GM19467 (cell line): ENCODE results near the gene TGFBR2.
A peak's percentile ranks its signal among the peaks of the same experiment; 100 is the strongest.

Experiments used
- ATAC-seq: cut with Tn5 transposase; IDR thresholded peaks from one replicate; pipeline ENCODE4 v1.9.1; 2021; ENCODE audit warnings: mild to moderate bottlenecking, moderate library complexity; ENCODE audit not compliant: unreplicated experiment

TGFBR2 gene

DNA sequence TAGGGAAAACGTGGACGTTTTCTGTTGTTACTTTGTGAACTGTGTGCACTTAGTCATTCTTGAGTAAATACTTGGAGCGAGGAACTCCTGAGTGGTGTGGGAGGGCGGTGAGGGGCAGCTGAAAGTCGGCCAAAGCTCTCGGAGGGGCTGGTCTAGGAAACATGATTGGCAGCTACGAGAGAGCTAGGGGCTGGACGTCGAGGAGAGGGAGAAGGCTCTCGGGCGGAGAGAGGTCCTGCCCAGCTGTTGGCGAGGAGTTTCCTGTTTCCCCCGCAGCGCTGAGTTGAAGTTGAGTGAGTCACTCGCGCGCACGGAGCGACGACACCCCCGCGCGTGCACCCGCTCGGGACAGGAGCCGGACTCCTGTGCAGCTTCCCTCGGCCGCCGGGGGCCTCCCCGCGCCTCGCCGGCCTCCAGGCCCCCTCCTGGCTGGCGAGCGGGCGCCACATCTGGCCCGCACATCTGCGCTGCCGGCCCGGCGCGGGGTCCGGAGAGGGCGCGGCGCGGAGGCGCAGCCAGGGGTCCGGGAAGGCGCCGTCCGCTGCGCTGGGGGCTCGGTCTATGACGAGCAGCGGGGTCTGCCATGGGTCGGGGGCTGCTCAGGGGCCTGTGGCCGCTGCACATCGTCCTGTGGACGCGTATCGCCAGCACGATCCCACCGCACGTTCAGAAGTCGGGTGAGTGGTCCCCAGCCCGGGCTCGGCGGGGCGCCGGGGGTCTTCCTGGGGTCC is at the start of gene TGFBR2:
Gene TGFBR2 (plus strand): TSS at position 301 of the 731 bp plus-strand sequence. CDS start 283 bp downstream, at position 584.
- peak; percentile 79 for ATAC-seq

DNA sequence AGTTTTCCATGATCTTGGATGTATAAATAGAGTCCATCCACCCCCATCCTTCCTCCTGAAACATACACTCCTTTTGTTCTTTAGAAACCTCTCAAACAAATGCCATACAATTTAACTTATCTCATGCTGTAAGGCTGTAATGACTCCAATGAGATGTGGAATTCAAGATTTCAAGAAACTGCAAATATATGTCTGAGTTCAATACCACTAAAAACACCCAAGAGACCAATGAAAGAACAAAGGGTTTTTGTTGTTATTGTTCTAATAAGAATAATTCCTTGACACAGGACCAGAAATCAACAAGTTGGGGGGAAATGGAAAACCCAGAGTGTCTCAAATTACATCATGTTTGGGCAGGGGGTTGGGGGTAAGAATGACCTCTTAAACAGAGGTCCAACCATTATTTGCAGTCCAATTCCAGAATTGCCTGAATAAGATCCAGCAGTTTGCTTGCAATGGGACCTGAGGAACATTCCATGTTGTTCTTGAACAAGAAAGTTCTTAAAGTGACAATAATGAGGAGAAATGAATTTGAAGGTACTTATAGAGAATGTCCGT is 48.6 kb upstream of the TGFBR2 start:
- no peak for ATAC-seq

DNA sequence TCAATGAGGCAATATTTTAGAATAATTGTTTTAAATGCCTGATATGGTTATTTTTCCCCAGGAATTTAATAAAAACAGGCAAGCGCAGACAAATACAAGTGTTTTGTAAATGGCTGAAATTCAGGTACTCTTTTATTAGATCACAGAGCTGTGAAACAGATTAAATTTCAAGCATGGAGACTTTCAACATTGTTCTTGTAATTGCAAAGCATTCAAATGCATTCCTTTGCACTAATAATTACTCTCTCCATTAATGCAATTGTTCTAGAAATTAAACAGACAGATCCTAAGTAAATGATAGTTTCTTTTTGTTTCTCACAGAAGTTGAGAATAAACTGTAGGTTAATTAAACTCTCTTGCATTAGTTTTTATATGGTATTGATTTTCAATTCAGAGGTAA is 42.4 kb upstream of the TGFBR2 start:
- ATAC-seq, result no peak

DNA sequence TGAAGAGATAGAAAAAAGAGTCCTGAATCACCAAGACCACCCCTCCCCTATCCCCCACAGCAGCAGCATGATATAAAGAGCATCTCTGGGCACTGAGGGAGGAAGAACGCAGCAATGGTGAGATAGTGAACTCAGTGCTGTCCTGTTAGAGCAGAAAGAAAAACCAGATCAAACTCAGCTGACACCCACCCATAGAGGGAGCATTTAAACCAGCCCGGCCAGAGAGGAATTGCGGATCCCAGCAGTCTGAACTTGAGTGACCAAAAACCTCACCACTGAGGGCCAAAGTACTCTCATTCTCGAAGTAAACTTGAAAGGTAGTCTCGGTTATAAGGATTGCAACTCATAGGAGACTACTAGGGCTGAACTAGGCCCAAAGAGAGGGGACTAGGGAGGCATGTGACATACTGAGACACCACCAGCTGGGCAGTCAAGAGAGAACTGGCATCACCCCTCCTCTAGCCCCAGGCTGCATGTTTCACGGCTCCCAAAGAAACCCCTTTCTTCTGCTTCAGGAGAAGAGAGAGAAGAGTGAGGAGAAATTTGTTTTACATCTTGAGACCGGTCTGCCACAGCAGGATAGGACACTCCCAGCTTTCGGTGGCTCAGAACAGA is 39.2 kb upstream of the TGFBR2 start:
- ATAC-seq, result no peak

DNA sequence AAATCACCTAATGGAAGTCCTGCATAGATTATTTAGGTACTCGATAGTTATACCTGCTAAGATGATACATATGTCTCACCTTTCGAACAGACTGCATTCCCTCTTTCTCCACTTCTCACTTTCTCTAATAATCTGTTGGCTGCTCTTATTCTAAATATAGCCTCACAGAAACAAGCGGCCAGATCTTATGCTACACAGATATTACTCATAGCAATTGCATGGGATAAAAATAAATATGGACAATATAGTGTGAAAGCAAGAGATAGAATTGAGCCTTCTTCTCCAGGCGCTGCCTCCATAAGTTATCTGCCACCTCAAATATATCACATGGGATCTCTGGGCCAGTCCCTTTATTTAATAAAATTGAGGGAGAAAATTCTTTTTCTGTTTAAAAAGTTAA is 29.5 kb upstream of the TGFBR2 start:
- no peak for ATAC-seq

DNA sequence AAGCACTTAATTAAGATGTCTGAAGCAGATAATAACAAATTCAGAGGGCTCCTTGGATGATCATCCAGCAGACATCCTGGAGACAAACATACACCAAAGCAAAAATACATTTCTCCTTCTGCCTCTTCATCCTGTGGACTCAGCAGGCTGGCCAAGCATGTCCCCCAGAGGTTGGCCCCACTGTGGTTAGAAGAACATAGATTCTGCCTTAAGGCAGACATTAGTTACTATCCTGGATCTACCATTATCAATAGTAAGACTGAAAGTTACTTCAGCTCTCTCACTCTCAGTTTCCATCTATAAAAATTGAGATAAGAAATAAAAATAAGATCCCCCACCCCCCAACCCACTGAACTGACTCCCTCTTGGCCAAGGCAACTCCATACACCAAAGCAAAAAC is 28.6 kb upstream of the TGFBR2 start:
- ATAC-seq, result no peak

DNA sequence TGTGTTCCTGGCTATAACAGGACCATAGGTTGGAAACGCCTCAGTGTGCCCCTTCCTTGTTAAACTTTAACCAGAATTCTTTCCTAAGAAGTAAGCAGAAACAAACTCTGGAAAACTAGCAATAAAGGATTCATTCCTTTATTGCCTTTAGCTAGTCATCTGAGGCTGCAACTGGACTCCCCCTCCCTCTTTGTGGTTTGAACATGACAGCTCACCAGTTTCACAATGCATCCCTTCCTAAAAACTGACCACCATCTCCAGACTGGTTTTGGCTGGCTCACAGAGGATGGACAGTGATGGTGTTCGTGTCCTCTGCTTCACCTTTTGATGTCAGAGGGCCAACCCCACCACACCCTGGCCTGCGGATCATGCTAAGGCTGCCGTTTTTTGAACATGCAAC is 27.9 kb upstream of the TGFBR2 start:
- no peak for ATAC-seq

DNA sequence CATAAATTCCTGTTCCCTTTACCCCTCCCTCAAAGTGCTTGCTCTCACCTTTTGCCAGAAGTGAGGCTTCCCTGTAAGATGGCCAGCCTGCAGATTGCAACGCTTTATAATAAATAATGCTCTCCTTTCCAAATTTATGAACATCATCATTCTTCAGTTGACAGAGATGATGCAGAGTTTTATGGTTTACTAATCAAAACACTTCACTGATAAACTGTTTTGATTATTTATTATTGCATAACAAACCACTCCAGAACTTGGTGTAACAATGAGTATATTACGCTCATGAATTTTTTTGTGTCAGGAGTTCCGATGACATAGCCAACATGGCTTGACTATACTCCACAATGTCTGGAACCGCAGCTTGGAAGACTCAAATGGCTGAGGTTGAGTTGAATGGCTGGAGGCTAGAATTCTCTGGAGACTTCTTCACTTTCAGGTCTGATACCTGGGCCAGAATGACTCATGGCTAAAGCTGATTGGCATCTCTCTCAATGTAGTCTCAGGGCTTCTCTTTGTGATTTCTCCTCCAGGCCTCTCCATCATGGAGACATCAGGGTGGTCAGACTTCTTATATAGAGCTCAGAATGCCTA is 27.3 kb upstream of the TGFBR2 start:
- ATAC-seq, result no peak

DNA sequence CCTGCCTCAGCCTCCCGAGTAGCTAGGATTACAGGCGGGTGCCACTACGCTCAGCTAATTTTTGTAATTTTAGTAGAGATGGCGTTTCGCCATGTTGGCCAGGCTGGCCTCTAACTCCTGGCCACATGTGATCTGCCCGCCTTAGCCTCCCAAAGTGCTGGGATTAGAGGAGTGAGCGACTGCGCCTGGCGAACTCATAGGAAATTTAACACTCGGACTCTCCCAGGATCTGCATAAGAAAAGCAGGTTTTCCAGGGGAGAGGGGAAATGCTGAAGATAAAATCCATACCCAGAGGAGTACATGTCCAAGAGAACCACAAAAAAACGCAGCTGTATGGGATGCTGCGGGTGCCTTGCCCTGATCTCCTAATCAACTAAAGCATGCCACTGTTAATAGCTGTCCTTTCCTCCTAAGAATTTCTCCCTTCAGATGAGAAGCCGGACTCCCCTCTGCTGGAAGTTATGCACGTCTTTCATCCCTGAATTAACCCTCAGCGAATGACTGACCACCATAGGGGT is 25.3 kb upstream of the TGFBR2 start:
- ATAC-seq, result no peak

DNA sequence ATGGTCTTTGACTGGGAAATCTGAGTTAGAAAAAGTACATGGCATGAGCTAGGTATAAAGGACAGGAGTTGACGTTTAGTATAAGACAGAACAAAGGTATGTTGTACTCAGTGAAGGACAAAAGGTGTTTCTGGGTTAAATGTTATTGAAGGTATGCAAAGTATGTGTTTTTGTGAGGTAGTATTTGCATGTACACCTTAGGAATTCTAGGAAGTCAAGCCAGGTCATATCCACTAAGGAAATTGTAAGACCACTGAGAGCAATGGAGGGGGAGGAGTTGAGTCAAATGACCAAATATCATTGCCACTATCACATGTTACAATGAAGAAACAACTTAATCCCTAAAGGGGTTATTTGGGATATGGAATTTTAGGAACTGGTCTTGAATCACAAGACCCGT is 24.4 kb upstream of the TGFBR2 start:
- ATAC-seq, result no peak

DNA sequence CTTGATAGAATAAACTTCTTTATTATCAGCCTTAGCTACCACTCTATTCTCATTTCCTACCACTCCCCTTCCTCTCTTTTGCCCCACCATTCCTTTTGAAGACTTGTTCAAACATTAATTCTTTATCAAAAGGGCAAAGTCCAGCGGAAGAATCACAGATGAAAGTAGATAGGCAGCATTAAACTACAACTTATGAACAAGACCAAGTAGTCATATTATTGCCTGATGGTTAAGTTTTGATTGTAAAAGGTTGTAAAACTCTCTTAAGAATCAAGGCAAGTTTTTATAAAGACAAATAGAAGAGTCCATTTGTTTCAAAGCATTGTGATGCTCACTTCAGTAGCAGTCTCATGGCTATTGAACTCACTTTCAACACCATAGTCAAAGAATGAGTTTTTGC is 22.4 kb upstream of the TGFBR2 start:
- ATAC-seq, result no peak

DNA sequence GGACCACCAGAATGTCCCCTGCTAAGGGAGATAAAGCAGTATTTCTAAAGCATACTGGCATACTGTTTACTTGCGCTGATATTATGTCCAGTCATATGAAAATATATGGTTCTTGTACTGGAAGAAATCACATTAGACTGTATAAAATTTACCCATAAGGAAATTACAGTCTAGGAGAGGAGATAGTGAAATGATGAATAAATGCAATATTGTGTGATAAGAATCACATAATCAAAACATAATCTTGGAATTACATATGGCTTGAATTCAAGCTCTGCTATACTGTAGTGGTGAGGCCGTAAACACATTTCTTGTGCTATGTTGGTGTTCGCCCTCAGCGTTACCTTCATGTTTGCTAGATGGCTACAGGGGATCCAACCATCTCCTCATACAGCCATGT is 20.7 kb upstream of the TGFBR2 start:
- ATAC-seq, result no peak

DNA sequence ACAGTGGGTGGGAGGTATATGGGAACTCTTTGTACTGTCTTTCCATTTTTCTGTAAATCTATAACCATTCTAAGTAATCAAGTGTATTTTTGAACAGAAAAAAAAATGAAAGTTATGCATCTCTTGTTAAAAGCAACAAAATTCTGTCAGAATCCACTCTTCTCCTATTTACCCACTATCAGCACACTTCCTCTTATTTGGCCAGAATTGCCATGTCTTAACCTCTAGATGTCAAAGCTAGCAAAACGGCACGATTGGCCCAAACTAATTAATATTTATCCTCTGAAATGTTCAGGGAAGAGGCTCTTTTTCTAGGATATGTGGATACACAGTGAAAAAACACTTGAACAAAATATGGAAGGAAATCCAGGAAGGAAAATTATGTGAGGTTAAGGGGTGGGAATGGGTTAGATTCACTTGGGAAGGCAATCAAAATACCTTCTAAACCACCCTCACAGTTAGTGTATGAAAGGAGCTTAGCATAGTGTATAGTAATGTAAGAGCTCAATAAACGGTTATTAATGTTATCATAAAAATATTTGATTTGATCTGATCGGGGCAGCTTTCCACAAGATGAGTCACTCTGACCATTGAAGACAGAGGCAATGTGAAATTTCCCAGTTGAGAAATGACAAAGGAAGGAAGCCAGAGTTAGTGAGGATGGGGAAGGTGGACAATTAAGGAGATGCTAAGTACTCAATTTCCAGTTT is 20.1 kb upstream of the TGFBR2 start:
- ATAC-seq, result no peak

DNA sequence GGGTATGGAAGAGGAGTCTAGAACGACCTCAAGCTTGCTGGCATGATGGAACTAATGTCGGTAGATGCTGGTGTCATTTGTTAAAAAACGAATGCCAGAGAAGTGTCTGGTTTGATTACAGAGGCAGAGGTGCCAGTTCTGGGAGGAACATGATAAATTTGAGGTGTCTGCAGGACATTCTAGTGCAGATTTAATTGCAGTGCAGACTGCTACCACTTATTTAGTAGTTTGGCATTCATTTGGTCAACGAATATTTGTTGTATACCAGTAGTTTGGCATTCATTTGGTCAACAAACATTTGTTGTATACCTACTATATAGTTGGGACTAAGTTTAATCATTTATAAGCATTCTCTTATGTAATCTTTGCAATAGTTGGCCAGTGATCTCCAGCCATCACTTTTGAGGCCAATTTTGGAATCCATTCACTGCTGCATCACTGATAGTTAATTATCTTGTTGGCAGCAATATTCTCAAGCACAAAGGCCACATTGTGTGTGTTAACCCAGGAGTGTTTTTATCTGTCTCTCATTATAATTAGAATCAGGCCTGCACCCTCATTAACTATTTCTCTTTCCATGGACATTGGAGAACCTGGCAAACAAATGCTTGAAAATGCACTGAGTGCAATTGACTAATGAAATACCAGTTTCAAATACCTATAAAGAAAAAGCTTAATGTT is 19.5 kb upstream of the TGFBR2 start:
- no peak for ATAC-seq

DNA sequence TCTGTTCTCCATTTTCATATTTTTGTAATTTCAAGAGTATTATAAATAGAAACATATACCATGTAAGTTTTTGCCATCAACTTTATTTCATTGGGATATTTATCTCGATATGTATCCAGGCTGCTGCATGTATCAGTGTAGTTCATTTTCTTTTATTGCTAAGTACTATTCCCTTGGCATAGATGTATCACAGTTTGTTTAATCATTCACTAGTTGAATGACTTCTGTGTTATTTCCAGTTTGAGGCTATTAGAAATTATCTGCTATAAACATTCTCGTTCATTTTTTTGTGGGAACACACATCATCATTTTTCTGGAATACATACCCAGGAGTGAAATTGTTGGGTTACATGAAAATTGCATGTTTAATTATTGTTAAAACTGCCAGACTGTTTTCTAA is 18.5 kb upstream of the TGFBR2 start:
- ATAC-seq, result no peak

DNA sequence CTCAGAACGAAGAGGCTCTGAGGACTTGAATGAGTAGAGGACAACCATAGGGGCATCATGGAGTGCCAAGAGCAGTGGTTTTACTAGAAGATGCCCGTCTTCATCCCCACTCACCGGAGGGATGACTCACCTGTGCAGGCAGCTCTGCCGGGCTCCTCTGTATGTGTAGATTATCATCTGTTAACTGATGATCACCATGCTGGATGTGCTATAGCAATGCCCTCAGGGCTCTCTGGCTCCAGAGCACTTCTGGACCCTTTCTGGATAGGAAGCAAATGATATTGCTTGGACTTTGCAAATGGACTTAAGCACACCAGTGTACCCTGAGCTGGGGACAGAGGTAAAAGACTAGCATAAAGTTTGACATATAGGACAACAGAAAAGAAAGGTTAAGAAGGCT is 10.2 kb upstream of the TGFBR2 start:
- no peak for ATAC-seq

DNA sequence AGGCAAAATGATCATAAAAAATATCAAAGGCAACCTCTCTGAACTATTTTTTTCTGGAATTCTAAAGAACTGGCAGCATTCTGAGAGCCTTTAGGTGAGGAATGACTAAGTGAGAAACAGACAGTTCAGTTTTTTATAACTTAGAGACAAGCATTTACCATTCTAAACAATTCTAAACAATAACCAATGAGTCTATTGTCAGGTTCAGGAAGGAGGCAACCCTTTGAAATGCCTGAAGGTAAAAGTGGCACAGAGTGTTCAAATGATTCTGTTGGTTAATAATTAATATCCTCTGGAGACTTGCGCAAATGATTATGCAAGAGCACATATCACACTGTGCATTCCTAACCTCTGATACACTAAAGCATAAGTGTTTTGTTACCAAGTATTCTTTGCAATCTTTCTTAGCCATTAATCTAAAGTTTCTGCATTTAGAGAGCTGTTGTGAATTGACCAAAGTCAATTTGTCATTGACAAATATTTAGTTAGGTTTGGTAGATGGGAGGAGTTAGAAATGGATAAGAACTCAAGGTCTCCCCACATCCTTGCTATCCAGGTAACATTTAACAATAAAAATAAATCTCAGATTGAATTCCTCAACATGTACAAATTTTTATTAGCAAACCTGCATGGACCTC is 9.2 kb upstream of the TGFBR2 start:
- ATAC-seq, result no peak

DNA sequence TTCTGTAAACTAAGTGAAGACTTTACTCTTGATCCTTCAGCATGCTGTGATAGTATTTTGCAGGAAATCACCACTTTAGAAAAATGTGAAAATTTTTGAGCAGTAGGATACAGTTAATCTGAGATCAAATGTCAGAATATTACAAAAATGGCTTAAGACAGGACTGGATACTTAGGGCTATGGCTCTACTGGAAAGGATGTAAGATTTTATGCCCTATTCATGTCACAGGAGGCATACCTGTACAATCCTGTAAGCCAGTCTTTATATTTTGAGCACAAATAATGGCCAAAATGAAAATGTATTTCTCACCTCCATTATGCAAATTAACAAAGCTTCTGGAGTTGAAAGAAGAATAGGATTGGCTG is 8.6 kb upstream of the TGFBR2 start:
- ATAC-seq, result no peak

DNA sequence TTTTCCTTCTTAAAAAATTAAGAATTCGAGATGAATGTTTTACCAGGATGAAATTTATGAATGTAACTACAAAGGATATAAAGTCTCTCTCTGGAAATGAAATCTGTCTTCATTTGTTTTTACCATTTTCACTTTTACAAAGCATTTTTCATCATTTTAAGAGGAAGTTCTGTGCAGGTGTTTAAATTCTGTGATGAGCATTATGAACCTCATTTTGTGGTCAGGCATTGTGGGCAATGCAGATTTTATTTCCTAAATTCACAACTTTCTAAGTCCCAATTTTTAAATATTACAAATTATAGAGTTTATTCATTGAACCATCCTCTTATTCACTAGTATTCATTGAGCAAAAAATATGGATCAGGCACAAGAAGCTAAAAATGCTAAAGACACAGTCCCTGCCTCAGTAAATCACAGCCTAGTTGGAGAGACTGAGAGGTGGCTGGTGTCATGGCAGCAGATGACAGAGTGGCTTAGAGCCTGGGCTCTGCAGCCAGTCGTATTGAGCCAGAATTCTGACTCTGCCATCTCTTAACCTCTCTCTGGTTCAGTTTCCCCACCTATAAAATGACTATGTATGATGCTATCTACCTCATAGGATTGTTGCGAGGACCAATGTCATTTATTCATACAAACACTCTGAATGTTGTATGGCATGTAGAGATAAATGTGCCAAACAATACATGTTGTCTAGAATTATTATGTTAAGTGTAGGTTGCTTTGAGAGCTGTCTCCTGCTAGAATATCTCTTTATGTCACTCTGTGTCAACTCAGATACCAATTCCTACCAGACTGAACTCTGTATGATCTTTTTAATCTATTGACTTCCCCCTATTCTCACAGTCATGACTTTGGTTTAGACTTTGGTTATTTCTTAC is 7.5 kb upstream of the TGFBR2 start:
- ATAC-seq, result no peak
